IMR-90 (cell line): ENCODE data around the gene KLLN. TPM values are rescaled to one million over a fixed set of nuclear protein-coding genes. Genes with fewer than 3 reads are reported as not detected.

Source experiments
- ATAC-seq: fragments of 200-7000 bp; cut with Tn5 transposase; 2 replicates; pipeline ENCODE4 v1.9.1; 2020; ENCODE audit warnings: low read depth, mild to moderate bottlenecking, moderate library complexity
- BruUV-seq: library from RNA; stranded (reverse); fragments of 400-500 nt; replicated peaks from 2 replicates; lab custom pipeline; 2021; lab: Mats Ljungman, UMichigan
- CTCF ChIA-PET: fragments of 300-600 bp; formaldehyde crosslinking; extraction: SDS; loops from one replicate; lab custom pipeline; 2021; ENCODE audit warnings: antibody characterized with exemption; lab: Yijun Ruan, JAX
- POLR2A ChIA-PET: fragments of 300-600 bp; sonication (Branson Sonifier 250); formaldehyde crosslinking; loops from one replicate; lab custom pipeline; 2022; ENCODE audit warnings: antibody characterized with exemption; ENCODE audit not compliant: unreplicated experiment; lab: Charles Lee
- DNase-seq: peaks from one replicate; pipeline ENCODE4 v3.0.0; 2013
- H2AFZ ChIP-seq: replicated peaks from 2 replicates; pipeline ENCODE3; 2013; ENCODE audit warnings: low read length, mild to moderate bottlenecking; ENCODE audit not compliant: poor library complexity
- H2AK5ac ChIP-seq: 2 replicates; pipeline ENCODE4 v1.6.1; 2013; ENCODE audit warnings: low read depth, low read length, inconsistent platforms
- H2AK9ac ChIP-seq: replicated peaks from 2 replicates; pipeline ENCODE3; 2013; ENCODE audit warnings: mild to moderate bottlenecking, low read depth, low read length, moderate library complexity; ENCODE audit not compliant: poor library complexity
- H2BK120ac ChIP-seq: 2 replicates; pipeline ENCODE4 v1.6.1; 2013; ENCODE audit warnings: low read depth, low read length, inconsistent platforms
- H2BK15ac ChIP-seq: 3 replicates; pipeline ENCODE4 v1.6.1; 2013; ENCODE audit warnings: low read depth, low read length, inconsistent platforms
- H2BK20ac ChIP-seq: 2 replicates; pipeline ENCODE4 v1.6.1; 2013; ENCODE audit warnings: low read depth, mild to moderate bottlenecking, inconsistent platforms, low read length, moderate library complexity
- H2BK5ac ChIP-seq: 2 replicates; pipeline ENCODE4 v1.6.1; 2013; ENCODE audit warnings: mild to moderate bottlenecking, low read depth, low read length, inconsistent platforms; ENCODE audit not compliant: poor library complexity, severe bottlenecking
- H3K14ac ChIP-seq: replicated peaks from 2 replicates; pipeline ENCODE4 v1.6.1; 2013; ENCODE audit warnings: low read depth, low read length, inconsistent platforms
- H3K18ac ChIP-seq: 2 replicates; pipeline ENCODE4 v1.6.1; 2013; ENCODE audit warnings: low read depth, low read length, control low read depth
- H3K23ac ChIP-seq: 2 replicates; pipeline ENCODE4 v1.6.1; 2013; ENCODE audit warnings: low read depth, low read length, inconsistent platforms
- H3K27ac ChIP-seq: 2 replicates; pipeline ENCODE4 v1.5.1; 2013; ENCODE audit warnings: mild to moderate bottlenecking, control low read depth, low read length; ENCODE audit not compliant: insufficient read depth
- H3K27me3 ChIP-seq: 2 replicates; pipeline ENCODE4 v1.6.1; 2013; ENCODE audit warnings: low read length; ENCODE audit not compliant: control insufficient read depth, insufficient read depth
- H3K36me3 ChIP-seq: 2 replicates; pipeline ENCODE4 v1.6.1; 2013; ENCODE audit warnings: low read length, mixed read lengths; ENCODE audit not compliant: control insufficient read depth, insufficient read depth
- H3K4ac ChIP-seq: 2 replicates; pipeline ENCODE4 v1.6.1; 2013; ENCODE audit warnings: low read depth, low read length, inconsistent platforms
- H3K4me1 ChIP-seq: 2 replicates; pipeline ENCODE4 v1.6.1; 2013; ENCODE audit warnings: low read length, mixed read lengths; ENCODE audit not compliant: control insufficient read depth, insufficient read depth
- H3K4me2 ChIP-seq: 2 replicates; pipeline ENCODE4 v1.6.1; 2013; ENCODE audit warnings: low read depth, mild to moderate bottlenecking, control low read depth, low read length, moderate library complexity
- H3K4me3 ChIP-seq: 2 replicates; pipeline ENCODE4 v1.5.1; 2013; ENCODE audit warnings: low read depth, mild to moderate bottlenecking, control low read depth, low read length, moderate library complexity; ENCODE audit not compliant: insufficient read depth
- H3K56ac ChIP-seq: 2 replicates; pipeline ENCODE4 v1.6.1; 2013; ENCODE audit warnings: low read length, inconsistent platforms; ENCODE audit not compliant: insufficient read depth; ENCODE audit errors: extremely low read depth
- H3K79me1 ChIP-seq, 2 experiments: 2 replicates each; pipeline ENCODE4 v1.6.1; 2013; ENCODE audit warnings: low read length in 2 of 2, inconsistent platforms in 1 of 2, low read depth in 1 of 2
- H3K9ac ChIP-seq: 2 replicates; pipeline ENCODE4 v1.6.1; 2013; ENCODE audit warnings: low read depth, low read length, control low read depth
- H3K9me1 ChIP-seq: 2 replicates; pipeline ENCODE4 v1.6.1; 2013; ENCODE audit warnings: low read length, inconsistent platforms; ENCODE audit not compliant: insufficient read depth
- H3K9me3 ChIP-seq: 2 replicates; pipeline ENCODE4 v1.6.1; 2013; ENCODE audit warnings: low read length; ENCODE audit not compliant: control insufficient read depth, insufficient read depth
- H4K20me1 ChIP-seq: 2 replicates; pipeline ENCODE4 v1.6.1; 2013; ENCODE audit warnings: low read length, inconsistent platforms; ENCODE audit not compliant: insufficient read depth
- H4K5ac ChIP-seq: 2 replicates; pipeline ENCODE4 v1.6.1; 2013; ENCODE audit warnings: mild to moderate bottlenecking, low read depth, low read length, control low read depth
- H4K8ac ChIP-seq, 2 experiments: 2 replicates each; pipeline ENCODE4 v1.6.1; 2013; ENCODE audit warnings: low read depth in 2 of 2, low read length in 2 of 2, control low read depth in 1 of 2, inconsistent platforms in 1 of 2
- H4K91ac ChIP-seq: 2 replicates; pipeline ENCODE4 v1.6.1; 2013; ENCODE audit warnings: low read depth, low read length, inconsistent platforms; ENCODE audit not compliant: insufficient read depth
- BHLHE40 ChIP-seq: fragments of 150-350 bp; IDR thresholded peaks from 2 replicates; pipeline ENCODE4 v1.6.1; 2016; ENCODE audit warnings: mild to moderate bottlenecking, low read depth, low read length
- CEBPB ChIP-seq: IDR thresholded peaks from 2 replicates; pipeline ENCODE4 v1.6.1; 2012; ENCODE audit warnings: low read depth, low read length, improper control_type of control experiment
- CHD1 ChIP-seq: IDR thresholded peaks from 2 replicates; pipeline ENCODE4 v1.6.1; 2012; ENCODE audit warnings: low read depth, low read length, improper control_type of control experiment
- CTCF ChIP-seq: conservative IDR thresholded peaks from 2 replicates; pipeline ENCODE4 v1.5.1; 2012; ENCODE audit warnings: mild to moderate bottlenecking, low read depth, low read length, improper control_type of control experiment
- ELK1 ChIP-seq: fragments of 150-350 bp; IDR thresholded peaks from 2 replicates; pipeline ENCODE4 v1.6.1; 2016; ENCODE audit warnings: low read depth, mild to moderate bottlenecking, low read length, moderate library complexity, borderline replicate concordance
- MAFK ChIP-seq: IDR thresholded peaks from 2 replicates; pipeline ENCODE4 v1.6.1; 2012; ENCODE audit warnings: low read depth, low read length, improper control_type of control experiment
- MAZ ChIP-seq: IDR thresholded peaks from 2 replicates; pipeline ENCODE4 v1.6.1; 2012; ENCODE audit warnings: low read depth, mild to moderate bottlenecking, low read length, improper control_type of control experiment, moderate library complexity, borderline replicate concordance
- MXI1 ChIP-seq: IDR thresholded peaks from 2 replicates; pipeline ENCODE4 v1.6.1; 2012; ENCODE audit warnings: low read depth, mild to moderate bottlenecking, low read length, moderate library complexity, borderline replicate concordance
- NFE2L2 ChIP-seq: fragments of 150-350 bp; IDR thresholded peaks from 2 replicates; pipeline ENCODE4 v1.6.1; 2016; ENCODE audit warnings: low read depth, mild to moderate bottlenecking, low read length
- POLR2A ChIP-seq: IDR thresholded peaks from 2 replicates; pipeline ENCODE4 v1.6.1; 2012; ENCODE audit warnings: mild to moderate bottlenecking, low read depth, low read length
- RAD21 ChIP-seq: IDR thresholded peaks from 2 replicates; pipeline ENCODE4 v1.6.1; 2012; ENCODE audit warnings: low read length, improper control_type of control experiment
- RCOR1 ChIP-seq: IDR thresholded peaks from 2 replicates; pipeline ENCODE4 v1.6.1; 2012; ENCODE audit warnings: mild to moderate bottlenecking, low read length, improper control_type of control experiment; ENCODE audit not compliant: insufficient replicate concordance
- RFX5 ChIP-seq: IDR thresholded peaks from 2 replicates; pipeline ENCODE4 v1.8.0; 2012; ENCODE audit warnings: low read depth, mild to moderate bottlenecking, low read length, moderate library complexity
- SMC3 ChIP-seq: fragments of 150-350 bp; IDR thresholded peaks from 2 replicates; pipeline ENCODE4 v1.6.1; 2016; ENCODE audit warnings: low read depth, mild to moderate bottlenecking, antibody characterized with exemption, low read length, moderate library complexity
- USF2 ChIP-seq: fragments of 150-350 bp; IDR thresholded peaks from 2 replicates; pipeline ENCODE4 v1.6.1; 2017; ENCODE audit warnings: mild to moderate bottlenecking, antibody characterized with exemption, low read length, low read depth
- WGBS, 2 experiments: methylation state at CpG; one replicate each; pipeline versions ENCODE4 v1.1.5 to v1.1.7; 2013; ENCODE audit warnings: missing lambda C conversion rate in 2 of 2; ENCODE audit not compliant: insufficient read length in 1 of 2; ENCODE audit errors: extremely low coverage in 2 of 2; 5-methylcytosine and 5-hydroxymethylcytosine counted together
- dilution Hi-C: fragments of 300-500 bp; cut with HindIII; formaldehyde crosslinking; loops from one replicate; pipeline ENCODE4 v1.14.3; 2018; ENCODE audit warnings: low sequenced_read_pairs; ENCODE audit not compliant: unreplicated experiment
- in situ Hi-C: fragments of 300-500 bp; cut with MboI; formaldehyde crosslinking; loops from 3 replicates; pipeline ENCODE4 v1.14.3; 2019; ENCODE audit warnings: low sequenced_read_pairs, inconsistent platforms, mixed read lengths
- intact Hi-C: fragments of 100-400 bp; cut with micrococcal nuclease; formaldehyde crosslinking; loops from 2 replicates; pipeline ENCODE4 v1.10.0; 2022
- polyA plus RNA-seq, 3 experiments: library from polyadenylated mRNA; depleted of rRNA; stranded (reverse); fragments of >200 nt; gene quantifications; 2 replicates each; pipeline ENCODE4 v1.2.3, GENCODE V29; 2012; ENCODE audit warnings: low replicate concordance in 1 of 3
- total RNA-seq: library from RNA; depleted of rRNA; stranded (reverse); fragments of >200 nt; gene quantifications from 2 replicates; pipeline ENCODE4 v1.2.3, GENCODE V29; 2012

Gene KLLN
- total and polyA plus RNA-seq, 2 of the 4 experiments (the other 2 are of a cell fraction) = 0.36 TPM

- dilution Hi-C loops = no loop called here
- H2AK9ac ChIP-seq = no peak overlapping the region
- H3K4me1 ChIP-seq = peaks cover 7% of the 10 kb centered on the region; the same call in 1 of the 2 replicates
- 0 out of 2 replicates have a peak overlapping the region, but pooled peaks have one; percentile 58 for H4K91ac ChIP-seq
- H4K8ac ChIP-seq = peak overlapping the region in 1 of 2 experiments; percentile 81; a peak in 1 of 4 replicates
- H2BK120ac ChIP-seq = peak overlapping the region; percentile 87
- peak overlapping the region; percentile 90 for H2AK5ac ChIP-seq
- H4K20me1 ChIP-seq = no peaks in the 10 kb centered on the region
- DNase-seq = no peak
- peak overlapping the region; percentile 66; the same call in 1 of the 2 replicates for H3K23ac ChIP-seq
- H2BK20ac ChIP-seq = peak overlapping the region; percentile 96
- POLR2A ChIA-PET = no interaction called here
- peak overlapping the region; percentile 98; the same call in 1 of the 2 replicates for H3K18ac ChIP-seq
- intact Hi-C loops = no loop called here
- peaks cover 14% of the 10 kb centered on the region for H3K9me1 ChIP-seq
- H3K9ac ChIP-seq = no peak overlapping the region
- no TSS peak for BruUV-seq
- H3K27me3 ChIP-seq = no peaks in the 10 kb centered on the region
- H3K36me3 ChIP-seq = no peaks in the 10 kb centered on the region
- in situ Hi-C loops = no loop called here
- H3K79me1 ChIP-seq = peaks cover 0 to 10% of the 10 kb centered on the region in 2 experiments; a peak in 2 of 4 replicates
- peak overlapping the region; percentile 99 for H2BK5ac ChIP-seq
- H4K5ac ChIP-seq = peak overlapping the region; percentile 85; the same call in 1 of the 2 replicates
- TF ChIP-seq RAD21 (no peak), MAZ (no peak), CEBPB (no peak), POLR2A (no peak), RFX5 (no peak), CTCF (no peak), ELK1 (no peak), MAFK (no peak), BHLHE40 (no peak), RCOR1 (no peak), MXI1 (no peak), USF2 (no peak), SMC3 (no peak), CHD1 (no peak), NFE2L2 (no peak)
- H2BK15ac ChIP-seq = peak overlapping the region; percentile 48; the same call in 1 of the 3 replicates
- H3K4ac ChIP-seq = peak overlapping the region; percentile 77
- H2AFZ ChIP-seq = no peak overlapping the region
- peak; percentile 28 for ATAC-seq
- H3K14ac ChIP-seq = peak overlapping the region; percentile 24; the same call in 1 of the 2 replicates
- no peak overlapping the region for H3K56ac ChIP-seq
- no peaks in the 10 kb centered on the region for H3K9me3 ChIP-seq
- CTCF ChIA-PET = interaction anchor here (1.5 kb wide), 1 partner anchor 541 kb away, joined by 4 read pairs; no protein-coding TSS in a partner anchor
- no CpG with 5 or more reads among the region's 3 CpGs for WGBS, 2 experiments
- peak overlapping the region; percentile 52; the same call in 1 of the 2 replicates for H3K27ac ChIP-seq
- H3K4me3 ChIP-seq = no peak overlapping the region
- no peak overlapping the region; the same call in 1 of the 2 replicates for H3K4me2 ChIP-seq
Observed at GRCh38 chr10:87845624-87845998, 17.7 kb downstream of the KLLN start.
